GM23248 (cell line): ENCODE measurements around the gene EIF5B.

Experiments
- EZH2 ChIP-seq: fragments of 200-600 bp; sonication (generic); IDR thresholded peaks from 2 replicates; pipeline ENCODE4 v1.6.1; 2018; ENCODE audit warnings: antibody characterized with exemption, mild to moderate bottlenecking; ENCODE audit not compliant: insufficient read depth, poor library complexity, severe bottlenecking
- EZH2phosphoT487 ChIP-seq: fragments of 200-600 bp; sonication (generic); IDR thresholded peaks from 2 replicates; pipeline ENCODE4 v1.6.1; 2018; ENCODE audit warnings: antibody characterized with exemption, moderate library complexity, mild to moderate bottlenecking, low read depth; ENCODE audit not compliant: insufficient read depth

- TF ChIP-seq EZH2phosphoT487 (no peak), EZH2 (no peak)
Observed at GRCh38 chr2:99374747-99375146, 37.6 kb downstream of the EIF5B start.
